Naive thymus-derived CD8-positive, alpha-beta T cell (primary cell): ENCODE results near the gene OSTF1. TPM values are rescaled to one million over a fixed set of nuclear protein-coding genes. Genes with fewer than 3 reads are reported as not detected.

Source experiments
- ATAC-seq, 2 donors: fragments of 150-1000 bp; cut with Tn5 transposase in 1 of 2; sonication (Bioruptor Pico), chemical (Tn5 transposase) in 1 of 2; 1 replicate in 1 of 2; 2 replicates in 1 of 2; pipeline ENCODE4 v1.10.0; 2021; ENCODE audit warnings: mild to moderate bottlenecking in 2 of 2, moderate library complexity in 2 of 2
- POLR2A ChIA-PET: fragments of 350-600 bp; sonication (Branson Sonifier 250); formaldehyde crosslinking; loops from one replicate; lab custom pipeline; 2021; ENCODE audit warnings: antibody characterized with exemption; lab: Charles Lee
- DNase-seq, 10 donors: peaks; one replicate each; pipeline versions ENCODE4 v3.0.0 to v3.0.0-alpha.2; 2020 to 2022
- H3K27ac Mint-ChIP-seq, 10 donors: one replicate each; pipeline ENCODE4 v1.8.0; 2020 to 2022; ENCODE audit warnings: mild to moderate bottlenecking in 10 of 10, mixed read lengths in 10 of 10, moderate library complexity in 4 of 10, inconsistent platforms in 1 of 10
- H3K27me3 Mint-ChIP-seq, 5 donors: one replicate each; pipeline ENCODE4 v1.8.0; 2021 to 2022; ENCODE audit warnings: mixed read lengths in 5 of 5
- H3K36me3 Mint-ChIP-seq, 3 donors: one replicate each; pipeline ENCODE4 v1.8.0; 2020 to 2022; ENCODE audit warnings: mixed read lengths in 3 of 3, mild to moderate bottlenecking in 2 of 3, inconsistent platforms in 1 of 3
- H3K4me1 Mint-ChIP-seq, 4 donors: one replicate each; pipeline ENCODE4 v1.8.0; 2021 to 2022; ENCODE audit warnings: mixed read lengths in 4 of 4
- H3K4me3 Mint-ChIP-seq, 10 donors: one replicate each; pipeline ENCODE4 v1.8.0; 2020 to 2022; ENCODE audit warnings: mild to moderate bottlenecking in 10 of 10, mixed read lengths in 10 of 10, moderate library complexity in 6 of 10, inconsistent platforms in 1 of 10
- H3K9me3 Mint-ChIP-seq, 9 donors: one replicate each; pipeline ENCODE4 v1.8.0; 2020 to 2022; ENCODE audit warnings: mixed read lengths in 9 of 9, mild to moderate bottlenecking in 3 of 9, inconsistent platforms in 1 of 9, moderate library complexity in 1 of 9
- polyA plus RNA-seq, 3 donors: library from polyadenylated mRNA; unstranded; fragments of 300-500 nt; fragmentation: Illumina TruSeq; gene quantifications; one replicate each; pipeline ENCODE4 v1.2.3, GENCODE V29; 2021
- total RNA-seq, 8 experiments: library from RNA in 2 of 8; stranded (reverse) in 2 of 8; gene quantifications; one replicate each; pipeline ENCODE4 v1.2.3 and lab custom pipeline; 2021 to 2026

The OSTF1 gene
- total and polyA plus RNA-seq, 5 experiments from 2014 or later, result 51.6 to 151 (median 131) TPM

DNA sequence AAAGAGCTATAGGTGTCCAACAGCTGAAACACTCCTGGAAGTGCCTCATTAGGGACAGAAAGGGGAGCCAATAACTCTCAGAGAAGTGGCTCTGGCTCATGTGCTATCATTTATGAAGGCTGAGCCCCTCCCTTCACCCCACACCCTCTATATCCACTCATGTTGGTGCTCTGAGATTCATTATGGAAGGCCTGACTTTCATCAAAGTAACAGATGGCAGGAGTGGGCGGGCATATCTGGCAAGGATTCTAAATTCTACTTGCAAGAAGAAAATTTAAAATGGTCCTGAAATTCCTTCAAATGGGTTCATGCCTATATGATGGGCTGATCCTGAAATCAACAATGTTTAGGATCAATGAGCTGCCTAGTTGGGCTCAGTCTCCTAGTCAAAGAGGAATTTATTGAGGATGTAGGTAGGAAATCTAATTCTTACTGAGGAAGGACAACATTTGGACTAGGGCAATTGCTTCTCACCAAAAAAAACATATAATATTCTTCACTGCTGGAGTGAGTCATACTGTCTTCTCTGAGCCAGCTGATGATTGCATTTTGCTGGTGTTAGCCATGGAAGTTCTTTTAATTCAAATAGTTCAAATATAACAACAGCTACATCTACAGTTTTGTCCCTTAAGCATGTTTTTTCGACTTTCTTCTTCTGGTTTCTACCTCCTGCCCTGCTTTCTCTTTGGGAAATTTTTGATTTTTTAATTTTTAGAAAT is 23.8 kb upstream of the OSTF1 start:
- Mint-ChIP-seq H3K36me3 (peaks cover 3 to 86% (median 30%) of the 10 kb centered on the region in 3 donors), H3K4me1 (peaks cover 0 to 9% (median 5%) of the 10 kb centered on the region in 4 donors), H3K27ac (peak overlapping the region in 5 of 10 donors; percentile 16 to 60 (median 40)), H3K4me3 (no peak overlapping the region), H3K9me3 (peaks cover 0 to 2% (median 0%) of the 10 kb centered on the region in 9 donors), H3K27me3 (no peaks in the 10 kb centered on the region)
- ATAC-seq (no peak), DNase-seq (no peak)
- POLR2A ChIA-PET, result no interaction called here

GRCh38 chr9:75065510-75065909 is 22.8 kb upstream of the OSTF1 start:
- Mint-ChIP-seq H3K4me3 (no peak overlapping the region), H3K27ac (peak overlapping the region in 1 of 10 donors; percentile 43), H3K4me1 (peaks cover 0 to 9% (median 5%) of the 10 kb centered on the region in 4 donors), H3K9me3 (no peaks in the 10 kb centered on the region), H3K27me3 (no peaks in the 10 kb centered on the region), H3K36me3 (peaks cover 3 to 83% (median 22%) of the 10 kb centered on the region in 3 donors)
- DNase-seq (no peak), ATAC-seq (no peak)
- POLR2A ChIA-PET, result no interaction called here

DNA sequence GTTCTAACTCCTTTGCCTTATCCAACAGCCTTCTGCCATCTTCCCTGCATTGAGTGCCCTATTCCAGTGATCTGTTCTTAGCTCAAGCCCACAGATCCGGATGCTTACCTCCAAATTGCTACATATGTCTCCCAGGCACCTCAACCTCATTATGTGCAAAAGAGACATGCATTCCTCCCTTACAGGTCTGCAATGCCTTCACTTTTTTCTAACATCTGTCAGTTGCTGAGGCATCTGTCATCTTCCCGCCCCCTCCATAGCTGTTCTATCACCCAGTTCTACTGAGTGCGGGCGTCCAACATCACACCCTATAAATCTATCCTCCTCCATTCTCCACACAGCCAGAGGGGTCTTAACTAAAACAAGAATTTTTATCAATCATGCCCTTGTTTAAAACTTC is 20.4 kb upstream of the OSTF1 start:
- H3K27ac Mint-ChIP-seq, result peak overlapping the region in 4 of 10 donors; percentile 8 to 70 (median 36)
- H3K36me3 Mint-ChIP-seq, result peaks cover 3 to 76% (median 25%) of the 10 kb centered on the region in 3 donors
- H3K4me3 Mint-ChIP-seq, result no peak overlapping the region
- POLR2A ChIA-PET, result no interaction called here
- ATAC-seq, result no peak
- H3K9me3 Mint-ChIP-seq, result no peaks in the 10 kb centered on the region
- DNase-seq, result no peak
- H3K27me3 Mint-ChIP-seq, result no peaks in the 10 kb centered on the region
- H3K4me1 Mint-ChIP-seq, result peaks cover 9 to 22% (median 15%) of the 10 kb centered on the region in 4 donors

- no peaks in the 10 kb centered on the region for H3K9me3 Mint-ChIP-seq
- H3K4me3 Mint-ChIP-seq, result no peak overlapping the region
- no peak for DNase-seq
- no peaks in the 10 kb centered on the region for H3K27me3 Mint-ChIP-seq
- peak overlapping the region in 2 of 10 donors; percentile 22 to 51 for H3K27ac Mint-ChIP-seq
- H3K36me3 Mint-ChIP-seq, result peaks cover 3 to 74% (median 25%) of the 10 kb centered on the region in 3 donors
- ATAC-seq, result no peak
- H3K4me1 Mint-ChIP-seq, result peaks cover 9 to 22% (median 15%) of the 10 kb centered on the region in 4 donors
- POLR2A ChIA-PET, result no interaction called here
These were observed 19.1 kb upstream of the OSTF1 start for GRCh38 chr9:75069171-75069570.

DNA sequence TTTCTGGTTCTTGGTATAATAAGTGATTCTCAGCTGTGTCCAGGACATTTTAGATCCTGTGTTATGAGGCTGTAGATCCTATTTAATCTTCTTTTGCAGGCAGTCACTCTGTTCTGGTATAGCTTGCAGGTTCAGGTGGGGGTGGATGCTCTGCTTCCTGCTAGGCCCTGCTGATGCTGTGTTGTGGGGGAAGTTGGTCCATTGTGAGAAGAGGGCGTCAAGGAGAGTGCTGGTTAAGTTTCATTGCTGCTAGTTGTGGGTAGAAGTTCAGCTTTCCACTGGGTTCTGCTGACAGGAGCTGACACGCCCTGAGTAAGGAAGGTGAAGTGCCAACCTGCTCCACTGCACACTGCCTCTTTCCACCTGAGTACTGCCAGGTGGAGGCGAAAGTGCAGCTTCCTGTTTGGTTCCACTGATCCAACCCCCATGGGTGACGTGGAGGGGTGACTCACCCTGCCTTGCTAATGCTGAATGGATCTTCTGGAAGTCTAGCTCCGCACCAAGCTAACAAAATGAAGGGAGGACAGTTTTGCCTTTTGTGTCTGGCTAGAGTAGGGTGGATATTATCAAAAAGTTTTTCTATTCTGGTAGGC is 16.7 kb upstream of the OSTF1 start:
- DNase-seq, result peak in 8 of 10 donors; percentile 14 to 72 (median 31)
- peak; percentile 83 to 88 for ATAC-seq
- POLR2A ChIA-PET, result interaction anchor here (0.8 to 1.4 kb wide), 2 partner anchors 15 to 17 kb away, joined by 3 read pairs; partner anchors contain the start of genes NMRK1 and OSTF1
- Mint-ChIP-seq H3K36me3 (peaks cover under 1 to 66% (median 23%) of the 10 kb centered on the region in 3 donors), H3K4me3 (no peak overlapping the region), H3K4me1 (peaks cover 9 to 22% (median 16%) of the 10 kb centered on the region in 4 donors), H3K27me3 (no peaks in the 10 kb centered on the region), H3K9me3 (no peaks in the 10 kb centered on the region), H3K27ac (peak overlapping the region; percentile 32 to 85 (median 68))

GRCh38 chr9:75072895-75073294 is 15.4 kb upstream of the OSTF1 start:
- Mint-ChIP-seq H3K4me3 (no peak overlapping the region), H3K27me3 (no peaks in the 10 kb centered on the region), H3K9me3 (no peaks in the 10 kb centered on the region), H3K27ac (peak overlapping the region in 4 of 10 donors; percentile 2 to 66 (median 58)), H3K36me3 (peaks cover 0 to 57% (median 18%) of the 10 kb centered on the region in 3 donors), H3K4me1 (peaks cover 9 to 21% (median 16%) of the 10 kb centered on the region in 4 donors)
- POLR2A ChIA-PET, result no interaction called here
- no peak for ATAC-seq
- DNase-seq, result no peak

DNA sequence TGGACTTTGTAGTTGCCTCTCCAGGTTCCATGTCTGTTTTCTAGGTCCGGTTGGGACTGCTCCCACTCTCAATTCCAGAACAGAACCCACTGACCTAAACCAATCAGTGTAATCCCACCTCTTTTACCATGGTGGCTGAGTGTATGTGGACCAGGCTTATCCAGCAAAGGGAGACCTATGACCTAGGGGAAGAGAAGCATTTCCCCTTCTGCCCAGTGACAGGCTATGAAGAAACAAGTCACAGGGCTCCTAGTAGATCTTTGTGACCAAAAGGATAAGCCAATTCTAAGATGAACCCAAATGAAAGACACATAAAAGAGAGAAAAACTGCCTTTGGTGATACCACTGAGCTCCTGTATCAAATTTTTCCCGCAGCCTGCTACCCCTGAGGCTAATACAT is 6.7 kb upstream of the OSTF1 start:
- H3K9me3 Mint-ChIP-seq, result no peaks in the 10 kb centered on the region
- H3K4me1 Mint-ChIP-seq, result peaks cover 14 to 55% (median 41%) of the 10 kb centered on the region in 4 donors
- peak overlapping the region in 6 of 10 donors; percentile 1 to 85 (median 34) for H3K27ac Mint-ChIP-seq

GRCh38 chr9:75083188-75083970 is 4.9 kb upstream of the OSTF1 start:
- peak in 6 of 10 donors; percentile 16 to 65 (median 36) for DNase-seq
- Mint-ChIP-seq H3K27ac (peak overlapping the region; percentile 23 to 93 (median 84)), H3K4me1 (peaks cover 14 to 63% (median 44%) of the 10 kb centered on the region in 4 donors), H3K27me3 (no peaks in the 10 kb centered on the region), H3K36me3 (peaks cover 0 to 40% (median 9%) of the 10 kb centered on the region in 3 donors), H3K9me3 (no peaks in the 10 kb centered on the region), H3K4me3 (peak overlapping the region in 3 of 10 donors; percentile 20 to 69 (median 42))
- ATAC-seq, result peak in 1 of 2 donors; percentile 26
- POLR2A ChIA-PET, result interaction anchor here (0.6 kb wide), 1 partner anchor 64 kb away, joined by 4 read pairs; no protein-coding TSS in a partner anchor

More for the DNA sequence above, 6.7 kb upstream of the OSTF1 start:
- peaks cover 0 to 44% (median 9%) of the 10 kb centered on the region in 3 donors for H3K36me3 Mint-ChIP-seq
- DNase-seq (no peak), ATAC-seq (no peak)
- no peak overlapping the region for H3K4me3 Mint-ChIP-seq
- H3K27me3 Mint-ChIP-seq, result no peaks in the 10 kb centered on the region
- POLR2A ChIA-PET, result no interaction called here

DNA sequence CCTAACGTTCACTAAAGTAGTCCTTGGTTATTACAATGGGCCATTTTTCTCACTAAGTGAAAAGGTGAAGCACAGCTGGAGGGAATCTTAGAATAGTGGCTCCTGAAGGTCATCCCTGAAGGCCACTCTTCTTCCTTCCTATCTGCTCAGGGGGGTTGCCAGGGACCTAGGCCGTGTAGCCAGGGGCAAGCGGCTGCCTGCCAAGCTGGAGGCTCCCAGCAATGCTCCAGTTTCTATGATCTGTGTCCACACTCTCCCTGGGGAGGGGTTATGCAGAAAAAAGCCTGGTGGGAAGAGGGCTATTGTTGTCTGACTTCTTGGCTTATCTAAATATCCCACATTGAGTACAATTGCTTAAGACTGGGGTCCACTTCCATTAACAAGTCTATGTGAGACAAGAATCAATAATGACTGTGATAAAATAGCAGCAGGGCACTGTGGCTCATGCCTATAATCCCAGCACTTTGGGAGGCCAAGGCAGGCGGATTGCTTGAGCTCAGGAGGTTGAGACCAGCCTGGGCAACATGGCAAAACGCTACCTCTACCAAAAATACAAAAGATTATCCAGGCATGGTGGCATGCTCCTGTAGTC is 4.1 kb upstream of the OSTF1 start:
- ATAC-seq, result no peak
- no peaks in the 10 kb centered on the region for H3K9me3 Mint-ChIP-seq
- no peaks in the 10 kb centered on the region for H3K27me3 Mint-ChIP-seq
- POLR2A ChIA-PET, result no interaction called here
- H3K36me3 Mint-ChIP-seq, result peaks cover 4 to 39% (median 9%) of the 10 kb centered on the region in 3 donors
- peaks cover 16 to 67% (median 48%) of the 10 kb centered on the region in 4 donors for H3K4me1 Mint-ChIP-seq
- peak overlapping the region in 3 of 10 donors; percentile 15 to 29 (median 24) for H3K4me3 Mint-ChIP-seq
- no peak for DNase-seq
- peak overlapping the region; percentile 14 to 96 (median 74) for H3K27ac Mint-ChIP-seq

GRCh38 chr9:75085640-75086039 is 2.7 kb upstream of the OSTF1 start:
- H3K36me3 Mint-ChIP-seq, result peaks cover 5 to 25% (median 6%) of the 10 kb centered on the region in 3 donors
- H3K4me3 Mint-ChIP-seq, result peak overlapping the region; percentile 36 to 99 (median 94)
- no peaks in the 10 kb centered on the region for H3K27me3 Mint-ChIP-seq
- POLR2A ChIA-PET, result interaction anchor here (1.0 to 5.2 kb wide), 4 partner anchors 59 to 133 kb away, joined by 3 to 76 read pairs (median 28); partner anchors contain the start of genes C9orf40 and CARNMT1
- H3K27ac Mint-ChIP-seq, result peak overlapping the region; percentile 43 to 96 (median 76)
- H3K4me1 Mint-ChIP-seq, result peaks cover 21 to 73% (median 62%) of the 10 kb centered on the region in 4 donors
- DNase-seq, result no peak
- no peak for ATAC-seq
- no peaks in the 10 kb centered on the region for H3K9me3 Mint-ChIP-seq

DNA sequence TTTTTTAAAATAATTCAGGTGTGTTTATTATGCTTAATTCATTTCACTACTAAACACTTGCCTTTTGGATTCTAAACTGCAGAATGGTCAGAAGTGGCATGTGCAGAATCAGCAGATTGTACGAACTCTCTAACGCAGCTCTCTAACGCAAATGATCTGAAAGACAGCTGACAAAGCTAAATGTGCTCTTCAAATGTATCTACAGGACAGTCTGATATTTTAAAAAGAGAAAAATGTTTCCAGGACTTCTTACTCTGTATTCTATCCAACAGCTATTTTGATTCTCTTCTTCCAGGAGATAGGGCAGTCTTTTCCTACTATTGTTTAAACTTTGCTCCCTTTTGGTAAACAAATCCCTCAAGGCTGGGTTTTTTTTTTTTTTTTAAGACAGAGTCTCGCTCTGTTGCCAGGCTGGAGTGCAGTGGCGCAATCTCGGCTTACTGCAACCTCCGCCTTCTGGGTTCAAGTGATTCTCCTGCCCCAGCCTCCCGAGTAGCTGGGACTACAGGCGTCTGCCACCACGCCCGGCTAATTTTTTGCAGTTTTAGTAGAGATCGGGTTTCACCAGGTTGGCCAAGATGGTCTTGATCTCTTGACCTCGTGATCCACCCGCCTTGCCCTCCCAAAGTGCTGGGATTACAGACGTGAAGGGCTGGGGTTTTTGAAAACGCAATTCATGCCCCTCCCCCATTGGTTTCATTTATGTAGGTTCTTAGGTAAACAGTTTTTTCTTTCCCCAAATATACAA is 1.6 kb upstream of the OSTF1 start:
- POLR2A ChIA-PET, result interaction anchor here (0.6 to 5.2 kb wide), 13 partner anchors 15 to 1308 kb away, joined by 3 to 76 read pairs (median 5); partner anchors contain the start of genes C9orf40, CARNMT1, PCSK5 and RFK
- Mint-ChIP-seq H3K27me3 (no peaks in the 10 kb centered on the region), H3K4me1 (peaks cover 27 to 83% (median 71%) of the 10 kb centered on the region in 4 donors), H3K9me3 (no peaks in the 10 kb centered on the region), H3K36me3 (peaks cover 0 to 16% (median 5%) of the 10 kb centered on the region in 3 donors), H3K4me3 (peak overlapping the region; percentile 86 to 99 (median 95)), H3K27ac (peak overlapping the region; percentile 82 to 98 (median 96))
- DNase-seq (peak in 1 of 10 donors; percentile 10), ATAC-seq (no peak)
